Nephron progenitor cell (in vitro differentiated cells): ENCODE results near the gene FXYD2.
A peak's percentile ranks its signal among the peaks of the same experiment; 100 is the strongest.
"Not testable (repeated sequence)": the region's sequence is repeated elsewhere in the genome, so short reads cannot be mapped to it uniquely, and the experiment has no call there.

ENCODE experiments used
- DNase-seq: peaks from one replicate; pipeline ENCODE4 v3.0.0; 2021
- H3K27ac Mint-ChIP-seq: 2 replicates; pipeline ENCODE4 v1.8.0; 2021; ENCODE audit warnings: mild to moderate bottlenecking, moderate library complexity, mixed read lengths
- H3K27me3 Mint-ChIP-seq: 2 replicates; pipeline ENCODE4 v1.8.0; 2021; ENCODE audit warnings: mild to moderate bottlenecking, low read depth, mixed read lengths; ENCODE audit not compliant: poor library complexity
- H3K36me3 Mint-ChIP-seq: 2 replicates; pipeline ENCODE4 v1.8.0; 2021; ENCODE audit warnings: low read depth, mixed read lengths
- H3K4me1 Mint-ChIP-seq: 2 replicates; pipeline ENCODE4 v1.8.0; 2021; ENCODE audit warnings: mixed read lengths
- H3K4me3 Mint-ChIP-seq: 2 replicates; pipeline ENCODE4 v1.8.0; 2021; ENCODE audit warnings: mild to moderate bottlenecking, moderate library complexity, mixed read lengths
- H3K9me3 Mint-ChIP-seq: 2 replicates; pipeline ENCODE4 v1.8.0; 2021; ENCODE audit warnings: mild to moderate bottlenecking, moderate library complexity, mixed read lengths
- TF ChIP-seq, protein P1 (sequence below): fragments of 200-600 bp; sonication (generic); IDR thresholded peaks from 2 replicates; pipeline ENCODE4 v1.5.0; 2021; ENCODE audit warnings: antibody characterized with exemption

The FXYD2 gene

GRCh38 chr11:117815262-117815803, 9.2 kb downstream of the FXYD2 start:
- Mint-ChIP-seq H3K9me3 (no peaks in the 10 kb centered on the region), H3K36me3 (no peaks in the 10 kb centered on the region), H3K27me3 (peaks cover 24% of the 10 kb centered on the region), H3K27ac (no peak overlapping the region), H3K4me3 (no peak overlapping the region), H3K4me1 (peaks cover 89% of the 10 kb centered on the region)
- TF ChIP-seq, protein P1, sequence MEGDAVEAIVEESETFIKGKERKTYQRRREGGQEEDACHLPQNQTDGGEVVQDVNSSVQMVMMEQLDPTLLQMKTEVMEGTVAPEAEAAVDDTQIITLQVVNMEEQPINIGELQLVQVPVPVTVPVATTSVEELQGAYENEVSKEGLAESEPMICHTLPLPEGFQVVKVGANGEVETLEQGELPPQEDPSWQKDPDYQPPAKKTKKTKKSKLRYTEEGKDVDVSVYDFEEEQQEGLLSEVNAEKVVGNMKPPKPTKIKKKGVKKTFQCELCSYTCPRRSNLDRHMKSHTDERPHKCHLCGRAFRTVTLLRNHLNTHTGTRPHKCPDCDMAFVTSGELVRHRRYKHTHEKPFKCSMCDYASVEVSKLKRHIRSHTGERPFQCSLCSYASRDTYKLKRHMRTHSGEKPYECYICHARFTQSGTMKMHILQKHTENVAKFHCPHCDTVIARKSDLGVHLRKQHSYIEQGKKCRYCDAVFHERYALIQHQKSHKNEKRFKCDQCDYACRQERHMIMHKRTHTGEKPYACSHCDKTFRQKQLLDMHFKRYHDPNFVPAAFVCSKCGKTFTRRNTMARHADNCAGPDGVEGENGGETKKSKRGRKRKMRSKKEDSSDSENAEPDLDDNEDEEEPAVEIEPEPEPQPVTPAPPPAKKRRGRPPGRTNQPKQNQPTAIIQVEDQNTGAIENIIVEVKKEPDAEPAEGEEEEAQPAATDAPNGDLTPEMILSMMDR: no peak
- DNase-seq: no peak

DNA sequence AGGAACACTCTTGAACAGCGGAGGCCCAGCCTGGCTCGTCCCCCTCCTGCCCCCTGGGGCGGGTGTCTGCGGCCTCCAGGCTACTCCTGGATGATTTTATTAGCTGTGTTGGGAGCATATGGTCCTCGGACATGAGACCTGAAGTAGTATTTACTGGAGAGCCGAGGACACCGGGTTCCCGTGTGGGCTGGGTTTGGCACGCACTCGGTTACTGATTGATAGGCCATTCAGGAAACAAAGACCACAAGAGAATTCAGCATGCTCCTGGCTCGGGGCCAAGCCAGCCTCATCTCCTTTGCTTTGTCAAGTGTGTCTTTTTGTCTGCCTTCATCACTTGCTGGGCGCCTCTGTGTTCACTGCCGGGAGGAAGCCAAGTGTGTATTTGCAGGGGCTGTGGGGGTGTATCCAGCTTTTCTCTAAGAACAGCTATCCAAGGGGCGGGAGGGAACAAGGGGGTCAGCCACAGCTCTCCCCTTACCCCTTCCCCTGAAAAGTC, 9.7 kb downstream of the FXYD2 start:
- Mint-ChIP-seq H3K4me3 (peak overlapping the region; percentile 59), H3K27me3 (peaks cover 29% of the 10 kb centered on the region), H3K27ac (peak overlapping the region; percentile 62), H3K9me3 (no peaks in the 10 kb centered on the region), H3K36me3 (no peaks in the 10 kb centered on the region), H3K4me1 (peaks cover 89% of the 10 kb centered on the region)
- peak; percentile 53 for DNase-seq
- TF ChIP-seq, protein P1: no peak

DNA sequence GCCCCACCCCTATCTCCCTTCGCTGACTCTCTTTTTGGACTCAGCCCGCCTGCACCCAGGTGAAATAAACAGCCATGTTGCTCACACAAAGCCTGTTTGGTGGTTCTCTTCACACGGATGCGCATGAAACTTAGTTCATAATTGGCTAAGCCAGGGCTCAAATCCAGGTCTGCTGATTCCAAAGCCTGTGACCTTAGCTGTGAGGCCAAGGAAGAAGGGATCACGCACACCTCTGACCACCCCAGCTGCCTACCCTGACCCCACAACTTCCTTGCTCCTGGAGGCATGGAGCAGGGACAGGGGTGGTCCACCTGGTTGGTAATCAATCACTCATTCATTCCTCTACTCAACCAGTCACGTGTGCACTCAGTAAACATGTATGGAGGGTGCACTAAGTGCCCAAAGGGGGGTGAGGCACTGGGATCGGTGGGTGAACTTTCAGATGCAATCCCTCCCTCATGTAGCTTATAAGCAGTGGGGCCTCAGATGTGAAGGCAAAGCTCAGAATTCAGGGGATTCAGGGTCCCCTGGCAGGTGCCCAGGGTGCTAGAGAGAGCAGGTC, 10.3 kb downstream of the FXYD2 start:
- Mint-ChIP-seq H3K27ac (no peak overlapping the region), H3K9me3 (no peaks in the 10 kb centered on the region), H3K4me1 (peaks cover 90% of the 10 kb centered on the region), H3K27me3 (peaks cover 34% of the 10 kb centered on the region), H3K36me3 (no peaks in the 10 kb centered on the region), H3K4me3 (peak overlapping the region; percentile 59)
- DNase-seq: no peak
- TF ChIP-seq, protein P1: no peak

DNA sequence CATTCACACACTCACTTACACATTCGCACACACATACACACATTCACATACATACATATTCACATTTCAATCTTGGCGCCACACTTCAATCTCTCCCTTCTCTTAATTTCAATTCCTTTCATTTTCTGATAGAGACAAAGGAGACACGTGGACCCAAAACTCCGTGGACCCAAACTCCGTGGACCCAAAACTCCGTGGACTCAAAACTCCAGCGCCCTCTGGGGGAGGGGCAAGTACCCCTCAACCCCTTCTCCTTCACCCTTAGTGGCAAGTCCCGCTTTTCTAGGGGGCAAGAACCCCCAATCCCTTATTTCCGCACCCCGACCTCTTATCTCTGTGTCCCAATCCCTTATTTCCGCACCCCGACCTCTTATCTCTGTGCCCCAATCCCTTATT, 14.5 kb downstream of the FXYD2 start:
- H3K9me3 Mint-ChIP-seq, DNase-seq, H3K4me3 Mint-ChIP-seq, H3K27ac Mint-ChIP-seq, H3K36me3 Mint-ChIP-seq: not testable (repeated sequence)
- Mint-ChIP-seq H3K27me3 (peaks cover 70% of the 10 kb centered on the region), H3K4me1 (peaks cover 59% of the 10 kb centered on the region)

DNA sequence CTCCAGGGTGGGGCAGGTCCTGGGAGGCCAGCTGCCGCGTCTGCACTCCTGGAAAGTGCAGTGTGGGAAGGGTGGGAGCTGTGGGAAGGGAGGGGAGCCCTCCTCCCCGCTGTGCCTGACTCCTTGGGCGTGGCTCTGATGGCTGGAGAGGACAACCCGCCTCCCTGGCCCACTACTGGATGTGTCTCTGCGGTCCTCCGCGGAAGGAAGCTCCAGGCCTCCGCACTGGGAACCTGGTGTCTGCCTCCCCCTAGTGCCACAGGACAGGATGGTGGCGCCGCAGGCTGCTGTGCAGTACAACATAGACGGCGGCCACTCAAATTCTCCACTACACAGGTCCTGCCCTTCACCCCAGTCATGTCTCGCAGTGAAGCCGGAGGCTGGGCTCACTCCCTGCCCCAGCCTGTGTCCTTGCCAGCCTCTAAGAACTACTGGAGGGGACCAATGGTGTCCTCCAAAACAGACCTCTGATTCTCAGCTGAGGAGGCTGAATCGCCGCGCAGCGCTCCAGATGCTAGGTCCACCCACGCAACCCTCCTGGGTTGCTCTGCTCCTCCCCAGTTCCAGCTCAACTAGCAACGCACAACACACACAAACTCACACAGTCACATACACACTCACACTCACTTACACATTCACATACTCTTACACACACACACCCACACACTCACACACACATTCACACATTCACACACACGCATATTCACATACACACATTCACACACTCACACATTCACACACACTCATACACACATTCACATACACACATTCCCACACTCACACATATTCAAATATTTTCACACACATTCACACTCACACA, 15.1 kb downstream of the FXYD2 start:
- no peaks in the 10 kb centered on the region for H3K9me3 Mint-ChIP-seq
- H3K4me1 Mint-ChIP-seq: peaks cover 53% of the 10 kb centered on the region
- H3K27me3 Mint-ChIP-seq: peaks cover 76% of the 10 kb centered on the region
- no peak overlapping the region for H3K4me3 Mint-ChIP-seq
- TF ChIP-seq, protein P1: peak; percentile 64
- H3K27ac Mint-ChIP-seq: no peak overlapping the region
- peak; percentile 76 for DNase-seq
- H3K36me3 Mint-ChIP-seq: no peaks in the 10 kb centered on the region

- TF ChIP-seq, protein P1: no peak
- DNase-seq: no peak
- peaks cover 79% of the 10 kb centered on the region for H3K27me3 Mint-ChIP-seq
- no peak overlapping the region for H3K27ac Mint-ChIP-seq
- H3K9me3 Mint-ChIP-seq: no peaks in the 10 kb centered on the region
- H3K4me1 Mint-ChIP-seq: peaks cover 47% of the 10 kb centered on the region
- H3K36me3 Mint-ChIP-seq: no peaks in the 10 kb centered on the region
- no peak overlapping the region for H3K4me3 Mint-ChIP-seq
These were observed 15.8 kb downstream of the FXYD2 start for GRCh38 chr11:117808784-117809183.
